H9 (cell line): Measurements from ENCODE around the gene UTP3. TPM values are rescaled to one million over a fixed set of nuclear protein-coding genes. Genes with fewer than 3 reads are reported as not detected.

Source experiments
- DNase-seq: peaks from one replicate; pipeline ENCODE4 v3.0.0-alpha.2; 2017
- H2AFZ ChIP-seq: one replicate; pipeline ENCODE4 v1.6.1; 2013; ENCODE audit warnings: mild to moderate bottlenecking, low read length, control low read depth, moderate library complexity
- H2AK5ac ChIP-seq: 2 replicates; pipeline ENCODE4 v1.6.1; 2013; ENCODE audit warnings: low read length, control low read depth, mixed read lengths; ENCODE audit not compliant: insufficient read length
- H2BK120ac ChIP-seq: one replicate; pipeline ENCODE4 v1.6.1; 2013; ENCODE audit warnings: low read depth, mild to moderate bottlenecking, low read length, control low read depth, inconsistent platforms; ENCODE audit not compliant: poor library complexity, severe bottlenecking
- H2BK12ac ChIP-seq: 2 replicates; pipeline ENCODE4 v1.6.1; 2013; ENCODE audit warnings: low read length, control low read depth, mixed read lengths, low read depth; ENCODE audit not compliant: insufficient read length
- H2BK15ac ChIP-seq: 2 replicates; pipeline ENCODE4 v1.6.1; 2013; ENCODE audit warnings: low read depth, low read length, control low read depth
- H2BK20ac ChIP-seq: one replicate; pipeline ENCODE4 v1.6.1; 2013; ENCODE audit warnings: low read depth, mild to moderate bottlenecking, low read length, control low read depth, inconsistent platforms; ENCODE audit not compliant: poor library complexity, severe bottlenecking
- H2BK5ac ChIP-seq: 2 replicates; pipeline ENCODE4 v1.6.1; 2013; ENCODE audit warnings: low read length, control low read depth, mixed read lengths; ENCODE audit not compliant: insufficient read length
- H3K14ac ChIP-seq: 2 replicates; pipeline ENCODE4 v1.6.1; 2013; ENCODE audit warnings: low read length, control low read depth; ENCODE audit not compliant: insufficient read depth
- H3K18ac ChIP-seq: 2 replicates; pipeline ENCODE4 v1.6.1; 2013; ENCODE audit warnings: low read depth, mild to moderate bottlenecking, mixed read lengths, low read length, control low read depth; ENCODE audit not compliant: insufficient read length
- H3K23ac ChIP-seq: 2 replicates; pipeline ENCODE4 v1.6.1; 2013; ENCODE audit warnings: low read length, control low read depth, mixed read lengths, low read depth; ENCODE audit not compliant: insufficient read length
- H3K23me2 ChIP-seq: 2 replicates; pipeline ENCODE4 v1.6.1; 2013; ENCODE audit warnings: low read depth, mild to moderate bottlenecking, mixed read lengths, low read length, control low read depth; ENCODE audit not compliant: insufficient read length, poor library complexity, severe bottlenecking
- H3K27ac ChIP-seq: 2 replicates; pipeline ENCODE4 v1.5.1; 2013; ENCODE audit warnings: low read length, control low read depth, mixed read lengths, low read depth; ENCODE audit not compliant: insufficient read length
- H3K27me3 ChIP-seq: 2 replicates; pipeline ENCODE4 v1.6.1; 2013; ENCODE audit warnings: low read length, control low read depth, inconsistent platforms; ENCODE audit not compliant: insufficient read depth
- H3K4ac ChIP-seq: 2 replicates; pipeline ENCODE4 v1.6.1; 2013; ENCODE audit warnings: low read depth, mild to moderate bottlenecking, control low read depth, inconsistent platforms, low read length, moderate library complexity
- H3K4me1 ChIP-seq: 2 replicates; pipeline ENCODE4 v1.6.1; 2013; ENCODE audit warnings: low read length, control low read depth, inconsistent platforms; ENCODE audit not compliant: insufficient read depth
- H3K4me2 ChIP-seq: 2 replicates; pipeline ENCODE4 v1.6.1; 2013; ENCODE audit warnings: low read length, control low read depth, mixed read lengths; ENCODE audit not compliant: insufficient read length, insufficient read depth
- H3K56ac ChIP-seq: 2 replicates; pipeline ENCODE4 v1.6.1; 2013; ENCODE audit warnings: low read depth, mild to moderate bottlenecking, mixed read lengths, low read length, control low read depth; ENCODE audit not compliant: insufficient read length
- H3K79me1 ChIP-seq: 2 replicates; pipeline ENCODE4 v1.6.1; 2013; ENCODE audit warnings: low read depth, mild to moderate bottlenecking, moderate library complexity, low read length, control low read depth, inconsistent platforms; ENCODE audit not compliant: insufficient read depth, poor library complexity, severe bottlenecking
- H3K79me2 ChIP-seq: 2 replicates; pipeline ENCODE4 v1.6.1; 2013; ENCODE audit warnings: low read length, control low read depth, inconsistent platforms; ENCODE audit not compliant: insufficient read depth
- H3K9ac ChIP-seq: 2 replicates; pipeline ENCODE4 v1.6.1; 2013; ENCODE audit warnings: low read length, control low read depth, mixed read lengths; ENCODE audit not compliant: insufficient read length; ENCODE audit errors: extremely low read depth
- H3K9me3 ChIP-seq: one replicate; pipeline ENCODE4 v1.6.1; 2013; ENCODE audit warnings: low read depth, low read length, inconsistent platforms; ENCODE audit not compliant: control insufficient read depth
- H3T11ph ChIP-seq: one replicate; pipeline ENCODE4 v1.6.1; 2013; ENCODE audit warnings: mild to moderate bottlenecking, low read length, control low read depth, inconsistent platforms
- H4K20me1 ChIP-seq: one replicate; pipeline ENCODE4 v1.6.1; 2013; ENCODE audit not compliant: control insufficient read depth, insufficient read length, insufficient read depth
- H4K5ac ChIP-seq: 2 replicates; pipeline ENCODE4 v1.6.1; 2013; ENCODE audit warnings: low read depth, mild to moderate bottlenecking, mixed read lengths, low read length, control low read depth; ENCODE audit not compliant: insufficient read length
- H4K8ac ChIP-seq: replicated peaks from 2 replicates; pipeline ENCODE4 v1.6.1; 2013; ENCODE audit warnings: low read length, control low read depth, mixed read lengths, low read depth; ENCODE audit not compliant: insufficient read length
- H4K91ac ChIP-seq: 2 replicates; pipeline ENCODE4 v1.6.1; 2013; ENCODE audit warnings: low read depth, mild to moderate bottlenecking, moderate library complexity, mixed read lengths, low read length, control low read depth; ENCODE audit not compliant: insufficient read length
- H3K27ac Mint-ChIP-seq, 3 experiments: 2 replicates in 2 of 3; 3 replicates in 1 of 3; pipeline ENCODE4 v1.8.0; 2020 to 2021; ENCODE audit warnings: mixed read lengths in 3 of 3, mild to moderate bottlenecking in 1 of 3, moderate library complexity in 1 of 3
- H3K27me3 Mint-ChIP-seq: 2 replicates; pipeline ENCODE4 v1.8.0; 2021; ENCODE audit warnings: low read depth, mild to moderate bottlenecking, moderate library complexity, mixed read lengths
- H3K36me3 Mint-ChIP-seq, 3 experiments: 2 replicates in 2 of 3; 3 replicates in 1 of 3; pipeline ENCODE4 v1.8.0; 2020 to 2021; ENCODE audit warnings: low read depth in 3 of 3, mixed read lengths in 3 of 3; ENCODE audit not compliant: insufficient read depth in 1 of 3
- H3K4me1 Mint-ChIP-seq, 2 experiments: 2 replicates each; pipeline ENCODE4 v1.8.0; 2020; ENCODE audit warnings: mixed read lengths in 2 of 2
- H3K4me3 Mint-ChIP-seq, 2 experiments: 2 replicates in 1 of 2; 3 replicates in 1 of 2; pipeline ENCODE4 v1.8.0; 2020 to 2021; ENCODE audit warnings: mild to moderate bottlenecking in 2 of 2, mixed read lengths in 2 of 2, moderate library complexity in 1 of 2
- H3K9me3 Mint-ChIP-seq, 2 experiments: 2 replicates in 1 of 2; 3 replicates in 1 of 2; pipeline ENCODE4 v1.8.0; 2020; ENCODE audit warnings: mild to moderate bottlenecking in 2 of 2, mixed read lengths in 2 of 2, moderate library complexity in 1 of 2
- CTCF ChIP-seq: fragments of 200-600 bp; sonication (generic); conservative IDR thresholded peaks from 3 replicates; pipeline ENCODE4 v1.8.0; 2021; ENCODE audit warnings: antibody characterized with exemption, mild to moderate bottlenecking
- WGBS: extraction: QIAGEN DNeasy Blood & Tissue Kit; methylation state at CpG from one replicate; pipeline ENCODE4 v1.1.7; 2013; ENCODE audit warnings: missing lambda C conversion rate, low lambda C conversion rate, mixed read lengths; ENCODE audit not compliant: insufficient read length; ENCODE audit errors: extremely low coverage; 5-methylcytosine and 5-hydroxymethylcytosine counted together
- total RNA-seq: library from RNA; stranded (reverse); gene quantifications from 2 replicates; pipeline ENCODE4 v1.2.1, GENCODE V29; 2021

UTP3 gene
- total RNA-seq, 1 experiment from 2014 or later, result 49.3 TPM

GRCh38 chr4:70724463-70724862 lies 36.1 kb downstream of the UTP3 start:
- 0 out of 2 replicates have a peak, but pooled peaks cover 2% of the 10 kb centered on the region for H3K79me2 ChIP-seq
- no peak overlapping the region for H2BK20ac ChIP-seq
- H2AFZ ChIP-seq, result no peak overlapping the region
- H3K36me3 Mint-ChIP-seq, result no peaks in the 10 kb centered on the region; a peak in 1 of 7 replicates
- H3K23me2 ChIP-seq, result no peaks in the 10 kb centered on the region
- no peak for TF ChIP-seq CTCF
- H3K27me3 Mint-ChIP-seq, result no peaks in the 10 kb centered on the region
- H2BK5ac ChIP-seq, result no peak overlapping the region
- no peak overlapping the region for H3K14ac ChIP-seq
- no CpG with 5 or more reads among the region's 3 CpGs for WGBS
- no peak overlapping the region for H2BK120ac ChIP-seq
- no peaks in the 10 kb centered on the region for H3K79me1 ChIP-seq
- H3K9ac ChIP-seq, result no peak overlapping the region
- no peak overlapping the region for H3K27ac ChIP-seq
- H4K20me1 ChIP-seq, result peaks cover 2% of the 10 kb centered on the region
- DNase-seq, result no peak
- no peak overlapping the region for H3K27ac Mint-ChIP-seq
- no peaks in the 10 kb centered on the region for H3K9me3 ChIP-seq
- no peaks in the 10 kb centered on the region for H3K9me3 Mint-ChIP-seq
- H4K5ac ChIP-seq, result no peak overlapping the region
- no peak overlapping the region for H3K4me3 Mint-ChIP-seq
- H2BK15ac ChIP-seq, result no peak overlapping the region
- H3K4ac ChIP-seq, result no peak overlapping the region
- no peak overlapping the region for H2BK12ac ChIP-seq
- no peak overlapping the region for H3K23ac ChIP-seq
- peaks cover 15 to 16% of the 10 kb centered on the region in 2 experiments for H3K4me1 Mint-ChIP-seq
- H3K27me3 ChIP-seq, result no peaks in the 10 kb centered on the region
- no peak overlapping the region for H3K4me2 ChIP-seq
- H3K56ac ChIP-seq, result no peak overlapping the region
- H3K4me1 ChIP-seq, result peaks cover 5% of the 10 kb centered on the region; the same call in 1 of the 2 replicates
- no peak overlapping the region for H3K18ac ChIP-seq
- H4K91ac ChIP-seq, result no peak overlapping the region
- H3T11ph ChIP-seq, result no peak overlapping the region
- no peak overlapping the region for H4K8ac ChIP-seq
- H2AK5ac ChIP-seq, result no peak overlapping the region
